GM19238 (cell line): Measurements from ENCODE around the gene CYTL1.
"Not testable (repeated sequence)": the region's sequence is repeated elsewhere in the genome, so short reads cannot be mapped to it uniquely, and the experiment has no call there.

Experiments
- DNase-seq: peaks from one replicate; pipeline ENCODE4 v3.0.0; 2011; ENCODE audit warnings: low spot score; ENCODE audit not compliant: insufficient read length

The CYTL1 gene

DNA sequence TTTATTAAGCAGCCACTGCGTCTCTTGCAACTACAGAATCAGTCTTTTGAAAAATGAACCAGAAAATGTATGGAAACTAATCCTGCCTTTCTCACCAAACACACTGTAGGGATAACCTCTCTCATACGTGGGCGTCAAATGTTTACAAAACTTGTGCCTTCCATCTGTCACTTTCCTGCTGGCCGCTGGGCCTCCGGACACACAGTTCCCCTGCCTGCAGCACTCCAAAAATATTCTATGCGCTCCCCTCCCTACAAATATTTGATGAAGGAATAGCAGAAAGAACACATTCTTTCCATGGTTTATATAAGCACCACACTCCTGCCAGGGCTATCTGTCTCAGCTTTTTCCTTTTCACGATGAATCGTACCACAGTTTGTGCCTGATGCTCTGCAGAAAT, 14.9 kb upstream of the CYTL1 start:
- no peak for DNase-seq

DNA sequence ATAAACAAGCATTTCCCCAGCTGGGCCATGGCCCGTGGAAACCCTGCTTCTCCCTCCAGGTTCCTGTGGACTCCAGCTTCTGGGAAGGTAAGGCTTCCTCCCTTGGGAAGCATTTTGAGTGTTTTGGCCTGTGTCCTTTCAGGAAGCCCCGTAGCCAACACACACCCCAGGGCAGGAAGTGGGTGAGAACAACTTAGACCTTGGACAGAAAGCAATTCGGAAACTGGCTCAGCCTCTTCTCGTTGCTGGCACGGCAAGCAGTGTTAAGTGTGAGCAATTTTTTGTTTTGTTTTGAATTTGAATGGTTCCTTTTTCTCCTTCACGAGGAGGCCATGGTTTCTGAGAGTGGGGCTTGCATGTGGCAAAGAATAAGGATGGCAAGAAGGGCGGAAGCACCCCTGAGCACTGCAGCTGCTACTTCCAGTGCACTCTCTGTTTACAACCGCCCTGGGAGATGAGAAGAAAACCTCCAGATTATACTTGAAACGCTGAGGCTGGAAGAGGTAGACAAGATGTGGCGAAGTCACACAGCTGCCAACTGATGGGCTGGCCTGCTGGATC, 14.1 kb upstream of the CYTL1 start:
- DNase-seq, result no peak

GRCh38 chr4:5032813-5033212, 13.6 kb upstream of the CYTL1 start:
- DNase-seq, result no peak

- no peak for DNase-seq
These were observed 11.7 kb upstream of the CYTL1 start for GRCh38 chr4:5030927-5031326.

- no peak for DNase-seq
These were observed 11.0 kb upstream of the CYTL1 start for GRCh38 chr4:5030221-5030620.

DNA sequence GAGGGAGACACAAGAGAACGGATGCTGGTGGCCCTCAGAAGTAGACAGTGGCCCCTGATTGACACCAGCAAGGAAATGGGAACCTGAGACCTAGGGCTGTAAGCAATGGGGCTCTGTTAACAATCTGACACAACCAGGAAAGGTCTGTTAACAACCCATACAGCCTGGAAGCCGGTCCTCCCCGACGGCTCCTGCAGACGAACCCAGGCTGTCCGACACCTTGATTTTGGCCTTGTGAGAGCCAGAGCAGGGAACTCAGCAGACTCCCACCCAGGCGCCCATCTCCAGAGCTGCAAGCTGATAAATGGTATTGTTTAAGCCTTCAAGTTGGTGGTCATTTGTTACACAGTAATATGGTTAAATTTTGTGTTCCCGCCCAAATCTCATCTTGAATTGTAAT, 10.2 kb upstream of the CYTL1 start:
- DNase-seq, result no peak

GRCh38 chr4:5028480-5028879, 9.2 kb upstream of the CYTL1 start:
- DNase-seq, result no peak

DNA sequence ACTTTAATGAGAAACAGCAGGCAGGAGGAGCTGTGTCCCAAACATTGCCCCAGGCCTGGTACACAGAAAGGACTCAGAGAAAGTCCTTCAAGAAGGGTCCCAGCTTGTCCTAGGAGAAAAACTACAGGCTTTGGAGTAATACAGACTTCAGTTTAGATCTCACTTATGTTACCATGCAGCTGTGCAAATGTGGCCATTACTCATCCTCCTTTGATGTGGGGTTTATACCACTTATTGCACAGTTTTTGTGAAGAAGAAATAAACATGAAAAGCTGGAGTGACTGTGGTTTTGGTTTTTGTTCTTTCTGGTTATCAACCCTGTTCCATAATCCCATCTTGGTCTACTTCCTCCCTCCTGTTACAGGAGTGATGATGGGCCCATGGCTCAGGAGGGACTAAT, 8.1 kb upstream of the CYTL1 start:
- DNase-seq, result no peak

DNA sequence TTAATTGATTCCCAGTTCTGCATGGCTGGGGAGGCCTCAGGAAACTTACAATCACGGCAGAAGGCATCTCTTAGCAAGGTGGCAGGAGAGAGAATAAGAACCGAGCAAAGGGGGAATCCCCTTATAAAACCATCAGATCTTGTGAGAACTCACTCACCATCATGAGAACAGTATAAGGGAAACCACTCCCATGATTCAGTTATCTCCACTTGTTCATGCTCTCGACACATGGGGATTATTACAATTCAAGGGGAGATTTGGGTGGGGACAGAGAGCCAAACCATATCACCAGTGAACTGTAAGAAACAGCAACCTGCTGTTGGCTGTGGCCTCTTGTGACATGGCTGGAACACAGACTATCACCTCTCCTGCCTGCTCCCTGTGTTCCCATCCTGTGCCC, 7.1 kb upstream of the CYTL1 start:
- DNase-seq, result no peak

DNA sequence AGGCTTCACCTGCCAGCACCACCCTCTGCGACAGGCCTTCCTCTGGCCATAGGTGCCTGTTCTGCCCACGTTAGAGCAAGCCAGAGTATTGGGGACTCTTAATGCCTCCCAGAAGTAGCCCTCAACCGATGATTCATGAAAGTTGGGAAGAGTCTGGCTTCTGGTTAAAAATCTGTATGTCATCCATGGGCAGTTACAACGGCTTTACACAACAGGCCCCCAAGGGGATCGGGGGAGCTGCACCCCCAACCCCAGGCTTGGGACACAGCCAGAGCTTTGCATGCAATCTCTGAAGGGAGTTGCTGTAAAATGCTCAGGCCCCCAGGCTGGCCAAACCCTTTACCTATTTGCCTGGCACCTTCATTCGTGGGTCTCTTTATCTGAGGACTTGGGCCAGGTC, 5.4 kb upstream of the CYTL1 start:
- DNase-seq, result no peak

- no peak for DNase-seq
These were observed 2.3 kb upstream of the CYTL1 start for GRCh38 chr4:5021546-5021945.

- no peak for DNase-seq
These were observed 1.1 kb upstream of the CYTL1 start for GRCh38 chr4:5020341-5020740.

- DNase-seq, result no peak
These were observed 538 bp upstream of the CYTL1 start for GRCh38 chr4:5019796-5020195.

DNA sequence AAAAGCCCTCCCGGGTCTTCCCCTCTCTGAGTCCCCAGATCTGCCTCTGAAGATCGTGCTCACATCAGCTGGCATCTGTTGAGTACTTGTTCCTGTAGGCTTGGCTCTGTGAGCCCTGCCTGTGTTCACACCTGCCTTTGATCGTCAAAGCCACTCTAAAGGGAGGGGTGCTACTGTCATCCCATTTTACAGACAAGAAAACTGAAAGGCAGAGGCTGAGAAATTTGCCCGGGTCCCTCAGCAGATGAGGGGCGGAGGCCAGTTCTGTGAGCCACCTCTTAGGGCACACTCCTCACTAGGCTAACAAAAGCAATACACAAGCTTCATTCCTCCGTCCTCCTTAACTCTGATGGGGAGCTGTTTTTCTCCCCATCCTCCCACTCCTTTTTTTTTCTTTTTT, 655 bp downstream of the CYTL1 start:
- no peak for DNase-seq

GRCh38 chr4:5018096-5018495, 1.2 kb downstream of the CYTL1 start:
- DNase-seq, result no peak

DNA sequence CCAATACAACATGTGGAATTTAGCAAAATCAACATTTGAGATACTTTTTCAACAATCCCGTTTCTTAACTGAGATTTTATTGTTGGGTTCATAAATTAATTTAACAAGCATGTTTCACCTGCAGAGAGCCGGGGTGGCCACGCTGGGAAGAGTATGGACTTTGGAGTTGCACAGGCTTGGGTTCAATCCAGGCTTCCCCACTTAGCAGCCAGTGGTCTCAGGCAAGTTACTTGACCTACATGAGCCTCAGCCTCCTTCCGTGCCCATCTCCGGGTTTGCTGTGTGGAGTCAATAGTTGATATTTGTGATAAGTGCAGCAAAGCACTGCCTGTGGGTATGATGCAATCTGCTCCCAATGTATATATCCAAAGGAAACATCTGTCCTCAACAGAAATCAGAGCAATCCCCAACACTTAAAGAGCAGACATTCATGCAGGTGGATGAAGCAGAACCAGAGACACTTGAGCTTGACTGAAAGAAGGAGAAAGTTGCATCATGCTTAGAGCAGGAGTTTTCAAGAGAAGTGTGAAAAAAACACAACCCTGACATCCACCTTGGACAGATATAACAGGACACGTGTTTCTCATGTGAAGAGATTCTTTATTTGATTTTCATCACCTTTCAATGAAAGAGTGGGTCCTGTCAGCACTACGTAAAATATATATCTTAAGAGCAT, 5.1 kb downstream of the CYTL1 start:
- DNase-seq, result no peak

- DNase-seq, result no peak
These were observed 6.3 kb downstream of the CYTL1 start for GRCh38 chr4:5012958-5013357.

GRCh38 chr4:5012244-5012898, 6.9 kb downstream of the CYTL1 start:
- DNase-seq, result no peak

DNA sequence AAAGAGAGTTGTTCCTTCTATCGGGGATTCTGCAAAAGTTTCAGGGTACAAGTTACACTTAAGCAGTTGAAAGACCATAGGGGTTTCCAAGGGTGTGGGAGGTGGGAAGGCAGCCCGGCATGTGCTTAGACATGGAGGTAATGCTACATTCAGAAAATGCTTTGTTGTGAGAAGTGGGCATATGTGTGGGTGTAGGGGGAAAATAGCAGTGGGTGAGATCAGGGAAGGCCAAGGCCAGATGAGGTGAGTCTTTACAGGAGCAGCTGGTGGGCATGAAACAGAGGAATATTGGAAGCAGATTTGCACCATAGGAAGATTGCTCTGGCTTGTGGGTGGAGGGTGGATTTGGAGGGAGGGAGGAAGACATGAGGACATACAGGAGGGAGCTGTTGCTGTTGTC, 8.3 kb downstream of the CYTL1 start:
- no peak for DNase-seq

DNA sequence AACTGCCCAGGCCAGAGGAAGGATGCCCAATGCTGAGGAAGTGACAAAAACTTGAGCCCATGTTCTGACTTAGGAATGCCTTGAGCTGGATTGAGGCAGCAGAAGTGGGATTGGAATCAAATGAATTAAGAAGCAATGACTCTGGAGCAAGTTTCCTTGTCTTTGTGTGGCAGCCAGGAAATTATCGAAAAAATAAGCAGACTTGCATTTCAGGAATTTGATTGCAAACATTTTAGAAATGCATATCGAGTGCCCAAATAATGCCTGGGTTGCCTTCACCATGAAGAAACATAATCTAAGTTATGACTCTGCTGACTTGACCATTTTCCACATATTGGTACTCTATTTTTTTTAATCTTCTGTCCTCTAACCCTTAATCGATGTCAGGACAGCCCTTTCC, 9.5 kb downstream of the CYTL1 start:
- no peak for DNase-seq

- DNase-seq, result not testable (repeated sequence)
These were observed 12.3 kb downstream of the CYTL1 start for GRCh38 chr4:5006932-5007331.

- no peak for DNase-seq
These were observed 14.8 kb downstream of the CYTL1 start for GRCh38 chr4:5004496-5004895.

DNA sequence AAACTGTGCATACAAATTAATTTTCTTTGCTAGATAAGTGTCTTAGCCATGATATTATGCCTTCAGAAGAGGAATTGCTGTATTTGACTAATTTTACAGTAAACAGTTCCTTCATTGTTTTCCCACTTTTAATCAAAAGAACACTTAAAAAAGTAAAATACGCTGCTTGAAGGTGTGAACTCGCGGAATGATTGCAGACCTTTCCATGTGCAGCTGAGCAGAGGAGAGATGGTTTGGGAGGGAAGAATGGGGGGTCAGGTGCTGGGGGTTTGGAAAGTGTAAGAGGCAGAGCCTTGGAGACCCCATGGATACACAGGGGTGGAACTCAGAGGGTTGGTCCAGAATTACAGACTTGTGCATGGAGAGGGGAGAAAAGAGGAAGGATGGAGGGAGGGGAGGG, 15.3 kb downstream of the CYTL1 start:
- DNase-seq, result no peak
